ENCODE measurements around the gene TTLL12.

Gene TTLL12

GRCh38 chr22:43216738-43217137 lies 29.8 kb upstream of the TTLL12 start:
- no peak for TF ChIP-seq CTCF (IDR thresholded peaks at IDR 0.05; ENCODE audit: insufficient read depth, low read depth, low read length, missing control alignments)
- H3K4me3 ChIP-seq (ENCODE audit: low read depth, low read length) = no peak overlapping the region
- no peak for DNase-seq (ENCODE audit: low read depth)

- DNase-seq (ENCODE audit: low read depth) = no peak
- H3K4me3 ChIP-seq (ENCODE audit: low read depth, low read length) = no peak overlapping the region
- no peak for TF ChIP-seq CTCF (IDR thresholded peaks at IDR 0.05; ENCODE audit: insufficient read depth, low read depth, low read length, missing control alignments)
Measured at GRCh38 chr22:43213962-43214361, 27.0 kb upstream of the TTLL12 start.

GRCh38 chr22:43213051-43213450 lies 26.1 kb upstream of the TTLL12 start:
- no peak for TF ChIP-seq CTCF (IDR thresholded peaks at IDR 0.05; ENCODE audit: insufficient read depth, low read depth, low read length, missing control alignments)
- no peak overlapping the region for H3K4me3 ChIP-seq (ENCODE audit: low read depth, low read length)
- DNase-seq (ENCODE audit: low read depth) = no peak

GRCh38 chr22:43212434-43212952 lies 25.6 kb upstream of the TTLL12 start:
- no peak for DNase-seq (ENCODE audit: low read depth)
- no peak overlapping the region for H3K4me3 ChIP-seq (ENCODE audit: low read depth, low read length)
- TF ChIP-seq CTCF (IDR thresholded peaks at IDR 0.05; ENCODE audit: insufficient read depth, low read depth, low read length, missing control alignments) = no peak

- no peak for TF ChIP-seq CTCF (IDR thresholded peaks at IDR 0.05; ENCODE audit: insufficient read depth, low read depth, low read length, missing control alignments)
- no peak for DNase-seq (ENCODE audit: low read depth)
- H3K4me3 ChIP-seq (ENCODE audit: low read depth, low read length) = no peak overlapping the region
Measured at GRCh38 chr22:43211941-43212433, 25.1 kb upstream of the TTLL12 start.

- no peak for DNase-seq (ENCODE audit: low read depth)
- TF ChIP-seq CTCF (IDR thresholded peaks at IDR 0.05; ENCODE audit: insufficient read depth, low read depth, low read length, missing control alignments) = no peak
- no peak overlapping the region for H3K4me3 ChIP-seq (ENCODE audit: low read depth, low read length)
Measured at GRCh38 chr22:43210631-43211515, 23.9 kb upstream of the TTLL12 start.

Data from GM12865 (cell line).